ENCODE data around the gene SRSF8. TPM values are rescaled to one million over a fixed set of nuclear protein-coding genes. Genes with fewer than 3 reads are reported as not detected.
"Not testable (repeated sequence)": the region's sequence is repeated elsewhere in the genome, so short reads cannot be mapped to it uniquely, and the experiment has no call there.

The SRSF8 gene, protein sequence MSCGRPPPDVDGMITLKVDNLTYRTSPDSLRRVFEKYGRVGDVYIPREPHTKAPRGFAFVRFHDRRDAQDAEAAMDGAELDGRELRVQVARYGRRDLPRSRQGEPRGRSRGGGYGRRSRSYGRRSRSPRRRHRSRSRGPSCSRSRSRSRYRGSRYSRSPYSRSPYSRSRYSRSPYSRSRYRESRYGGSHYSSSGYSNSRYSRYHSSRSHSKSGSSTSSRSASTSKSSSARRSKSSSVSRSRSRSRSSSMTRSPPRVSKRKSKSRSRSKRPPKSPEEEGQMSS
- 18.6 and 18.9 TPM in 2 replicates for polyA plus RNA-seq (2013)

DNA sequence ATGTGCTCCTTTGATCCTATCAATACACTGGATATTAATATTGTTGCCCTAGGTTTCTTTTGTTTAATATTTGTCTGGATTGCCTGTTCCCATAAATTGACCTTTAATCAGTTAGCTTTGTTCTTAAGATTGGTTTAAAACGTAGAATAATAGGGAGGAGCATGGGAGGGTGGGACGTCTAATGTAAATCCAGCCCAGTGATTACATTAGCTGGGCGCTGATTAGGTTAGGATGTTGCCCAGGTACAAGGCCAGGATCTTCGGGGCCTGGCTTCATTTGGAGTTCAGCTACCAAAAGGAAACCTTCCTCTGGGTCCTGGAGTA lies at the start of gene SRSF8:
TSS of gene SRSF8 (plus strand) at position 204 of the 323 bp plus-strand sequence. CDS start 308 bp downstream, outside the sequence.
- no CpG with 5 or more reads among the region's 4 CpGs for WGBS (ENCODE audit: extremely low coverage, insufficient coverage, insufficient read length)
- Histone ChIP-seq H3K79me1 (ENCODE audit: low read length) (peaks cover 12% of the 10 kb centered on the region), H3K36me3 (ENCODE audit: control insufficient read depth in 1 of 2, insufficient read depth in 2 of 2, low read length in 2 of 2) (no peaks in the 10 kb centered on the region), H2BK5ac (ENCODE audit: low read depth, low read length, poor library complexity) (peak within 1 kb of the TSS; percentile 24), H3K4me2 (ENCODE audit: low read length) (peak within 1 kb of the TSS; percentile 80), H4K8ac (ENCODE audit: low read depth, low read length) (peak within 1 kb of the TSS; percentile 67), H3K18ac (ENCODE audit: low read length) (peak within 1 kb of the TSS; percentile 24), H3K27me3 (ENCODE audit: insufficient read depth, low read length) (no peaks in the 10 kb centered on the region), H3K4ac (ENCODE audit: low read depth, low read length) (peak within 1 kb of the TSS; percentile 21), H3K9ac (ENCODE audit: low read length) (peak within 1 kb of the TSS; percentile 94), H3K79me2 (ENCODE audit: control insufficient read depth, insufficient read depth, low read length, poor library complexity) (peaks cover 11% of the 10 kb centered on the region), H2BK120ac (ENCODE audit: insufficient read depth, low read length, poor library complexity) (peak within 1 kb of the TSS; percentile 85), H2AFZ (ENCODE audit: insufficient read depth, low read length, poor library complexity) (peak within 1 kb of the TSS; percentile 58), H4K91ac (ENCODE audit: low read depth, low read length) (peak within 1 kb of the TSS; percentile 86), H2AK5ac (ENCODE audit: low read length) (peak within 1 kb of the TSS; percentile 24), H3K14ac (ENCODE audit: low read length) (peak within 1 kb of the TSS; percentile 25), H4K12ac (ENCODE audit: low read depth, low read length) (peak within 1 kb of the TSS; percentile 12), H3K9me3 (ENCODE audit: insufficient read depth, low read depth, low read length) (no peaks in the 10 kb centered on the region), H3K4me1 (ENCODE audit: control insufficient read depth in 1 of 2, insufficient read depth in 2 of 2, low read length in 2 of 2) (no peaks in the 10 kb centered on the region), H3K4me3 (ENCODE audit: low read depth, low read length) (peak within 1 kb of the TSS; percentile 89), H3K27ac (ENCODE audit: low read depth, low read length) (peak within 1 kb of the TSS; percentile 79), H3K23ac (ENCODE audit: low read length) (peak within 1 kb of the TSS; percentile 78), H2BK12ac (ENCODE audit: low read length) (peak within 1 kb of the TSS; percentile 5)
- DNase-seq, result no peak

DNA sequence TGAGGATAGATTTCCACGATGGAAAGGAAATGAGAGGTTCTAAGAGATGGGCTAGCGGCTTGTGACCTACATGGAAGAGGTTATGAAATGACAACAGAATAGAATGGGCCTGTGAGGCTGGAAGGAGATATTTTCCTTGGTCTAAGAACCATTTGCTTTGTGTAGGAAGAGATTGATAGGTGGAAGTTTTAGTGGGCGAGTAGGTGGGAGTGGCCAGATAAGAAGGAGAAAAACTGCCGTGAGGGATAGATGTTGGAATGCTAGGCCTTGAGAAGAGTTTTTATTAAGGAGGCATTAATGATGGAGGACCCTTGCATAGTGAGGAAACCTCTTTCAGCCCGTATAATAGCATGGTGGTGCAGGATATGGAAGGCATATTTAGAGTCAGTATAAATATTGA lies 45.3 kb upstream of the SRSF8 start:
- H2AFZ ChIP-seq (ENCODE audit: insufficient read depth, low read length, poor library complexity); H2BK120ac ChIP-seq (ENCODE audit: insufficient read depth, low read length, poor library complexity); H3K9me3 ChIP-seq (ENCODE audit: insufficient read depth, low read depth, low read length); H3K4me3 ChIP-seq (ENCODE audit: low read depth, low read length); H3K79me2 ChIP-seq (ENCODE audit: control insufficient read depth, insufficient read depth, low read length, poor library complexity); H4K91ac ChIP-seq (ENCODE audit: low read depth, low read length); H3K4me1 ChIP-seq (ENCODE audit: control insufficient read depth in 1 of 2, insufficient read depth in 2 of 2, low read length in 2 of 2); H3K4me2 ChIP-seq (ENCODE audit: low read length); H3K79me1 ChIP-seq (ENCODE audit: low read length); H3K4ac ChIP-seq (ENCODE audit: low read depth, low read length); H2BK5ac ChIP-seq (ENCODE audit: low read depth, low read length, poor library complexity); DNase-seq; H3K23ac ChIP-seq (ENCODE audit: low read length); H4K12ac ChIP-seq (ENCODE audit: low read depth, low read length); H2AK5ac ChIP-seq (ENCODE audit: low read length); H3K27me3 ChIP-seq (ENCODE audit: insufficient read depth, low read length); H4K8ac ChIP-seq (ENCODE audit: low read depth, low read length); H2BK12ac ChIP-seq (ENCODE audit: low read length); H3K36me3 ChIP-seq (ENCODE audit: control insufficient read depth in 1 of 2, insufficient read depth in 2 of 2, low read length in 2 of 2); H3K18ac ChIP-seq (ENCODE audit: low read length); H3K9ac ChIP-seq (ENCODE audit: low read length); H3K14ac ChIP-seq (ENCODE audit: low read length); H3K27ac ChIP-seq (ENCODE audit: low read depth, low read length): not testable (repeated sequence)
- 100% methylated on average over 1 of the region's 5 CpGs for WGBS (ENCODE audit: extremely low coverage, insufficient coverage, insufficient read length)

DNA sequence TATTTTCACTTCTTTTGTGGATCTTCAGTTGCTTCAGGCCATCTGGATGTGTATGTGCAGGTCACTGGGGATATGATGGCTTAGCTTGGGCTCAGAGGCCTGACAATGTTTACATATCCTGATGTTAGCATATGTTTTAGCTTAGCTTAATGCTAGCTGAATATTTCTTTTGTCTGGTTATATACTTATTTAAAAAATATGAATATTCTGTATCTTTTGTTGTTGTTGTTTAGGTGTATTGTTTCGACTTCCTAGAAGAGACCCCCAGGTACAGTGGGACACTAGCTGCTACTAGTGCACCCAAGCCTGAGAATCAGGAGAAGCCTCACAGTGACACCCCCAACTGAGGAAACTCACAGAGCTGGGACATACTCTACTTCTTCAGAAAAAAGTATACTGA lies 41.8 kb upstream of the SRSF8 start, which contains the start of gene KDM4E:
TSS of gene KDM4E (plus strand) at position 301 of the 400 bp plus-strand sequence. CDS start 300 bp downstream, outside the sequence.
- no peaks in the 10 kb centered on the region for H3K27me3 ChIP-seq (ENCODE audit: insufficient read depth, low read length)
- H2AK5ac ChIP-seq (ENCODE audit: low read length), result no peak within 1 kb of the TSS
- no peak within 1 kb of the TSS for H3K18ac ChIP-seq (ENCODE audit: low read length)
- H3K9ac ChIP-seq (ENCODE audit: low read length), result no peak within 1 kb of the TSS
- no peak within 1 kb of the TSS for H4K8ac ChIP-seq (ENCODE audit: low read depth, low read length)
- H3K23ac ChIP-seq (ENCODE audit: low read length), result no peak within 1 kb of the TSS
- DNase-seq, result no peak
- no peak within 1 kb of the TSS for H2AFZ ChIP-seq (ENCODE audit: insufficient read depth, low read length, poor library complexity)
- H3K4me3 ChIP-seq (ENCODE audit: low read depth, low read length), result no peak within 1 kb of the TSS
- H3K27ac ChIP-seq (ENCODE audit: low read depth, low read length), result no peak within 1 kb of the TSS
- WGBS (ENCODE audit: extremely low coverage, insufficient coverage, insufficient read length), result no CpG with 5 or more reads among the region's 1 CpG
- peaks cover 2% of the 10 kb centered on the region for H3K9me3 ChIP-seq (ENCODE audit: insufficient read depth, low read depth, low read length)
- H3K79me1 ChIP-seq (ENCODE audit: low read length), result no peaks in the 10 kb centered on the region
- no peak within 1 kb of the TSS for H3K4ac ChIP-seq (ENCODE audit: low read depth, low read length)
- H3K4me2 ChIP-seq (ENCODE audit: low read length), result no peak within 1 kb of the TSS
- H3K4me1 ChIP-seq (ENCODE audit: control insufficient read depth in 1 of 2, insufficient read depth in 2 of 2, low read length in 2 of 2), result no peaks in the 10 kb centered on the region
- no peaks in the 10 kb centered on the region for H3K79me2 ChIP-seq (ENCODE audit: control insufficient read depth, insufficient read depth, low read length, poor library complexity)
- no peak within 1 kb of the TSS for H2BK120ac ChIP-seq (ENCODE audit: insufficient read depth, low read length, poor library complexity)
- no peak within 1 kb of the TSS for H2BK12ac ChIP-seq (ENCODE audit: low read length)
- no peak within 1 kb of the TSS for H3K14ac ChIP-seq (ENCODE audit: low read length)
- H4K12ac ChIP-seq (ENCODE audit: low read depth, low read length), result no peak within 1 kb of the TSS
- H2BK5ac ChIP-seq (ENCODE audit: low read depth, low read length, poor library complexity), result no peak within 1 kb of the TSS
- no peak within 1 kb of the TSS for H4K91ac ChIP-seq (ENCODE audit: low read depth, low read length)
- H3K36me3 ChIP-seq (ENCODE audit: control insufficient read depth in 1 of 2, insufficient read depth in 2 of 2, low read length in 2 of 2), result no peaks in the 10 kb centered on the region

DNA sequence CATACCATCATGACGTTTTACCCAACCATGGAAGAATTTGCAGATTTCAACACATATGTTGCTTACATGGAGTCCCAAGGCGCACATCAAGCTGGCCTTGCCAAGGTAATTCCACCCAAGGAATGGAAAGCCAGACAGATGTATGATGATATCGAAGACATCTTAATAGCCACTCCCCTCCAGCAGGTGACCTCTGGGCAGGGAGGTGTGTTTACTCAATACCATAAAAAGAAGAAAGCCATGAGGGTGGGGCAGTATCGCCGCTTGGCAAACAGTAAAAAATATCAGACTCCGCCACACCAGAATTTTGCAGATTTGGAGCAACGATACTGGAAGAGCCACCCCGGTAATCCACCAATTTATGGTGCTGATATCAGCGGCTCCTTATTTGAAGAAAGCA lies 41.1 kb upstream of the SRSF8 start:
- not testable (repeated sequence) for H3K27me3 ChIP-seq (ENCODE audit: insufficient read depth, low read length); H3K9ac ChIP-seq (ENCODE audit: low read length); H3K4me2 ChIP-seq (ENCODE audit: low read length); H4K12ac ChIP-seq (ENCODE audit: low read depth, low read length); H2AK5ac ChIP-seq (ENCODE audit: low read length); H3K79me1 ChIP-seq (ENCODE audit: low read length); H2BK120ac ChIP-seq (ENCODE audit: insufficient read depth, low read length, poor library complexity); H3K9me3 ChIP-seq (ENCODE audit: insufficient read depth, low read depth, low read length); DNase-seq; H3K18ac ChIP-seq (ENCODE audit: low read length); H2BK12ac ChIP-seq (ENCODE audit: low read length); H2BK5ac ChIP-seq (ENCODE audit: low read depth, low read length, poor library complexity); H2AFZ ChIP-seq (ENCODE audit: insufficient read depth, low read length, poor library complexity); H3K4me1 ChIP-seq (ENCODE audit: control insufficient read depth in 1 of 2, insufficient read depth in 2 of 2, low read length in 2 of 2); H3K79me2 ChIP-seq (ENCODE audit: control insufficient read depth, insufficient read depth, low read length, poor library complexity); H3K14ac ChIP-seq (ENCODE audit: low read length); H3K23ac ChIP-seq (ENCODE audit: low read length); H3K4ac ChIP-seq (ENCODE audit: low read depth, low read length); H4K8ac ChIP-seq (ENCODE audit: low read depth, low read length); H4K91ac ChIP-seq (ENCODE audit: low read depth, low read length); H3K36me3 ChIP-seq (ENCODE audit: control insufficient read depth in 1 of 2, insufficient read depth in 2 of 2, low read length in 2 of 2); H3K27ac ChIP-seq (ENCODE audit: low read depth, low read length); H3K4me3 ChIP-seq (ENCODE audit: low read depth, low read length)
- no CpG with 5 or more reads among the region's 9 CpGs for WGBS (ENCODE audit: extremely low coverage, insufficient coverage, insufficient read length)

All from trophoblast cell (in vitro differentiated cells and primary cell).